ENCODE measurements around the gene LNPEP. TPM values are rescaled to one million over a fixed set of nuclear protein-coding genes. Genes with fewer than 3 reads are reported as not detected.

Gene LNPEP
- total and polyA plus RNA-seq, 2 of the 13 experiments (the other 11 are each of a cell fraction or from before 2014, with no cell fraction given): 8.0 to 16.9 TPM

GRCh38 chr5:97065475-97065874 lies 129.6 kb downstream of the LNPEP start:
- Histone ChIP-seq H3K27ac (ENCODE audit: extremely low read length, insufficient read depth, low read length) (no peak overlapping the region), H4K20me1 (ENCODE audit: insufficient read depth, low read length) (no peaks in the 10 kb centered on the region), H3K27me3 (ENCODE audit: control insufficient read depth in 1 of 2, insufficient read depth in 2 of 2, low read length in 2 of 2) (no peaks in the 10 kb centered on the region), H3K4me2 (ENCODE audit: low read depth, low read length) (no peak overlapping the region), H2AFZ (ENCODE audit: low read length) (no peak overlapping the region), H3K79me2 (ENCODE audit: insufficient read depth, low read length) (no peaks in the 10 kb centered on the region), H3K36me3 (replicated peaks in 1 of 2; ENCODE audit: control insufficient read depth in 1 of 2, insufficient read depth in 2 of 2, low read length in 2 of 2) (no peaks in the 10 kb centered on the region), H3K4me1 (ENCODE audit: insufficient read depth, low read length) (no peaks in the 10 kb centered on the region), H3K9ac (ENCODE audit: insufficient read depth, low read depth, low read length) (no peak overlapping the region), H3K9me3 (ENCODE audit: low read length) (no peaks in the 10 kb centered on the region), H3K4me3 (replicated peaks in 1 of 3; ENCODE audit: insufficient read depth in 1 of 3, low read depth in 2 of 3, low read length in 3 of 3) (no peak overlapping the region)
- intact Hi-C loops (cut with micrococcal nuclease; ENCODE audit: unreplicated experiment): no loop called here
- CTCF ChIA-PET (ENCODE audit: low intra/inter-chr PET ratio, low total read pairs): no interaction called here
- in situ Hi-C loops (cut with HindIII; ENCODE audit: extremely low pct_ligation_motif_present, low pct_unique_long_range_greater_than_20kb): no loop called here
- DNase-seq (ENCODE audit: low spot score): no peak
- no TSS peak for BruUV-seq (replicated peaks)
- no peak for FAIRE-seq
- no peak for ATAC-seq
- POLR2A ChIA-PET: no interaction called here
- 2% methylated on average over 2 of the region's 2 CpGs for WGBS (ENCODE audit: low lambda C conversion rate)
- TF ChIP-seq ZC3H4 (CRISPR knock-in tag; IDR thresholded peaks at IDR 0.05; ENCODE audit: borderline replicate concordance): no peak
- TF ChIP-seq SKI (IDR thresholded peaks at IDR 0.05; ENCODE audit: partially characterized antibody): no peak
- TF ChIP-seq GZF1 (CRISPR knock-in tag; IDR thresholded peaks at IDR 0.05): no peak
- TF ChIP-seq ZBTB1 (CRISPR knock-in tag; IDR thresholded peaks at IDR 0.05; ENCODE audit: borderline replicate concordance): no peak
- TF ChIP-seq CBX1 (IDR thresholded peaks at IDR 0.05; ENCODE audit: low read depth): no peak
- no peak for TF ChIP-seq ZSCAN30 (CRISPR knock-in tag; IDR thresholded peaks at IDR 0.05)
- no peak for TF ChIP-seq ZBTB25 (CRISPR knock-in tag; IDR thresholded peaks at IDR 0.05)
- TF ChIP-seq SMARCE1 (IDR thresholded peaks at IDR 0.05; ENCODE audit: borderline replicate concordance): no peak
- TF ChIP-seq HDAC6 (IDR thresholded peaks at IDR 0.05; ENCODE audit: low read depth, low read length): no peak
- TF ChIP-seq RERE (CRISPR knock-in tag; IDR thresholded peaks at IDR 0.05; ENCODE audit: low read depth): no peak
- no peak for TF ChIP-seq JUN (CRISPR knock-in tag; IDR thresholded peaks at IDR 0.05)
- no peak for TF ChIP-seq ZNF558 (CRISPR knock-in tag; IDR thresholded peaks at IDR 0.05; ENCODE audit: borderline replicate concordance)
- TF ChIP-seq EZH2 (conservative IDR thresholded peaks at IDR 0.05; ENCODE audit: low read depth, low read length): no peak
- TF ChIP-seq MXD4 (CRISPR knock-in tag; IDR thresholded peaks at IDR 0.05): no peak
- no peak for TF ChIP-seq JDP2 (CRISPR knock-in tag; IDR thresholded peaks at IDR 0.05; ENCODE audit: borderline replicate concordance)
- TF ChIP-seq HNF1A (IDR thresholded peaks at IDR 0.05; ENCODE audit: low read depth): no peak
- TF ChIP-seq HNF1A (CRISPR knock-in tag; IDR thresholded peaks at IDR 0.05; ENCODE audit: borderline replicate concordance): no peak

Measured in HepG2 (cell line).